ENCODE data around the gene RABL6.
"Not testable (repeated sequence)": the region's sequence is repeated elsewhere in the genome, so short reads cannot be mapped to it uniquely, and the experiment has no call there.

Gene RABL6

DNA sequence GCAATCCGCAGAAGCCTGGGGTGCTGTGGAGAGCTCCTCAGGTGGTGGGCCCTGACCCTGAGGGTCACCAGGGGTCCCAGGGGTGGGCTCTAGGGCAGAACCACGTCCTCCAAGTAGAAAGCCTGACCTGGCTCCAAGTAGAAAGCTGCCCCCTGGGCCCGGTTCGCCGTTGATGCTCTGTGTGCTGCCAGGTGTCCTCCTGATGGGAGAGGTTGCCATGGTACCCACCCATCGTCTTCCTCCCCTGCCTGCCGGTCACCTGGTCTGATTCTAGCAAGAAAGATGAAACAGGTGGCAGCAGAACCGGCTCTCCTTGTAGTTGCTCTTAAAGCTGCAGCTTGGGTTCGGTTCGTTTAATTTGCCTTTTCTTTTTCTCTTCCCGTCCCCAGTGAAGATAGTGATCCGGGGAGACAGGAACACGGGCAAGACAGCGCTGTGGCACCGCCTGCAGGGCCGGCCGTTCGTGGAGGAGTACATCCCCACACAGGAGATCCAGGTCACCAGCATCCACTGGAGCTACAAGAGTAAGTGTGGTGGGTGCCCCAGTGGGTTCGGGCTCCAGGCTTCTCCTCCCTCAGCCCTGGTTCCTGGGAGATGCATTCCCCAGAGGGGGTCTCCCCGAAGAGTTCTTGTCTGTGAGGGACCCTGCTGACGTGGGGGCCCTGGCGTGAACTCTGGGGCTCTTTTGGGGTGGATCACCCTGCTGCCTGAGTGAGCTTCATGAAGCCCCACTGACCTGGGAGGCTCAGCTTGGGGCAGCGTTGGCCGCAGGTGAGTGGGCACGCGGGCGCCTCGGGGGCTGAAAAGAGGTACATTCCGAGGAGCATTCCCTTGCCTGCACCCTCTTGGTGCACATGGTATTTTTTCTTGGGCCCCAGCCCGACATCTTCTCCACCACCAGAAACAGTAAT lies 15.6 kb downstream of the RABL6 start:
- no peak for FAIRE-seq

DNA sequence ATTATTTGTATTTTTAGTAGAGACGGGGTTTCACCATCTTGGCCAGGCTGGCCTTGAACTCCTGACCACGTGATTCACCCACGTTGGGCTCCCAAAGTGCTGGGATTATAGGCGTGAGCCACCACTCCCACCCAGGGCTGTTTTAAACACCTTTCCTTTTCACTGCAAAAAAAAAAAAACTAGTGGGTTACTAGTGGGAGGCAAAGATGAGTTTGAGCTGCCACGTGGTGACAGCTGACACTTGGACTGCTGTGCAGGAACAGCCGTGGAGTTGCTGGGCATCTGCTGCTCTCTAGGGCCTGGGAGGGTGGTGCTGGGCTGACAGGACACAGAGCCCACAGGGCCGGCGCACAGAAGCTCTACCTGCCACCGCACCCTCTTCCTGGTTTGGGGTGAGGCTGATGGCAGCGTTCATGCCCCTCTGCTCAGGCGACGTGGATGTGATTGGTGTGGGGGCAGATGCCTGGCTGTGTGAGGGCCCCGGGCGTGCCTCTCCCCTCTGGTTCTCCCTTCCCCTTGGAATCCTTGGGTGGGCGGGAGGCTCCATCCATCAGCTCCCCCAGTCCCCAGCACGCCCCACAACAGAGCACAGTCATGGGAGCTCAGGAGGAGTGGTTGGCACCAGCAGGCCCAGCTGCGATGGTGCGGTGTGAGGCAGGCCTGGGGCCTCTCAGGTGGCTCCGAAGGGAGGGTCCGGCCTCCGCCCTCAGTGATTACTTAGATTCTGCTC lies 16.9 kb downstream of the RABL6 start:
- FAIRE-seq, result no peak

DNA sequence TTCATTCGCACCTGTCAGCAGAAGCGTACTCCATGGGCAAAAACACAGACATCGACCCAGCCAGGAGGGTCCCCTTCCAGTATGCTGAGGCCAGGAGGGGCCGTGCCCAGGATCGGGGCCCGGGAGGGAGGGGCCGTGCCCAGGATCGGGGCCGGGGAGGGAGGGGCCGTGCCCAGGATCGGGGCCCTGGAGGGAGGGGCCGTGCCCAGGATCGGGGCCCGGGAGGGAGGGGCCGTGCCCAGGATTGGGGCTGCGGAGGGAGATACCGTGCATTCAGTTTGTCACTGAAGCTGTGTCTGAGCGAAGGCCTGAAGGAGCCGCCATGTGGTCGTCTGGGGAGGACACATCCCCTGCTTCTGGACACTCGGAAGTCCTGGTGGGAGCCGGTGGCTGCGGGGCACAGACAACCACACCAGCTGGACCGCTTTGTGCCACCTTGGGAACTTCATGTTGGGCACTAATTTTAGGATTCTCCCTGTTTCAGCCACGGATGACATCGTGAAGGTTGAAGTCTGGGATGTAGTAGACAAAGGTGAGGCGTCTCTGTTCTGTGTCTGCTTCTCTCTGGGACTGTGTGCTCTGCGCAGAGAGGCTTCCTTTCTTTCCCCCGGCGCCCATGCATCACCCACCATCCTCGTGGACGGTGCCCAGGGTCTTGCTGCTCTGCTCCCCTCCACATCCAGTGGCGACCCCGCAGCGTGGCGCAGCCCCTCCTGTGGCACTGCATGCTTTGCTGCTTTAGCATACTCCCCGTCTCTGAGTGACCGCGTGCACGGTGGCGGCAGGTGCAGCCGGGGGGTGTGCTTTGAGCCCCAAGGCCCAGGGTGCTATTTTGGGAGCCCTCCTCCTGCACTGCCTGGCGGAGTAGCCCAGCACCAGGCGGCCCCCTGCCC lies 17.8 kb downstream of the RABL6 start:
- no peak for FAIRE-seq

- FAIRE-seq, result no peak
Observed at GRCh38 chr9:136826188-136826541, 18.4 kb downstream of the RABL6 start.

DNA sequence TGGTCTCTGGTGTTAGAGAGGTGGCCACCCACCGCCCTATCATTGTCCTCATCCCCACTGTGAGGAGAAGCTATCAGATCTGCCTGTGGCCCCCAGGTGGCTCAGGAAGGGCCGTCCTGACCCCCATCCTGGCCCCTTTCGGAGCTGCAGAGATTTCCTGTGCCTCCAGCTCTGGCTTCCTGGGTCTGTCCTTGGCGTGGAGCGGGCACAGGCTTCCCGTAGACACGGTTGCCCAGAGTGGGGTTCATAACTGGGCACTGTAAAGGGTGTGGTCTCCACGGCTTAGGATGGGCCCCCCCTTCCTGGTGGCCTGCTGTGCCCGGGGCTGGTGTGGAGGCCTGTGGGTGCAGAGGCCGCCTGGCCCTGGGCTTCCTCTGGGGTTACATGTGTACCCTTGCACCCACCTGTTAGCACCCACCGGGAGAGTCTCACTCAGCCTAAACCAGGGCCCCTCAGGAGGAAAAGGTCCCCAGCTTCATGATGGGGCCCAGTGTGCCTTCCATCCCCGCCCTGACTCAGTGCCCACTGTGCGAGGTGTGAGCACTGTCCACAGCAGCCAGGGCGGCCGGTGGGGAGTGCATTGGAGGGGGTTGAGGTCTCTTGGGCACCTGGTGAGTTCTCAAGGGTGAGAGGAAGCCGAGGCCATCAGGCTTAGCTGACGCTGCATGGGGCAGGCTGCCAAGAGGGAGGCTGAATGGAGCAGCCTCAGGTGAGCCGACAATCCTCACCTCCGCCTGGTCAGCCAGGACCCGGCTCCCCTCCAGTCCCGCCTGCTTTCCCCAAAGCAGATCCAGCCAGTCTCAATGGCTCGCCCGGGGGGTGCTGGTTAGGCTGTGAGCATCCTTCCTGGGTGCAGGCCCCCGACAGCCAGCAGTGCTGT lies 19.2 kb downstream of the RABL6 start:
- no peak for FAIRE-seq

GRCh38 chr9:136827794-136828473 lies 20.2 kb downstream of the RABL6 start:
- FAIRE-seq, result no peak

- no peak for FAIRE-seq
Observed at GRCh38 chr9:136828474-136829140, 20.9 kb downstream of the RABL6 start.

- no peak for FAIRE-seq
Observed at GRCh38 chr9:136829412-136829811, 21.7 kb downstream of the RABL6 start.

DNA sequence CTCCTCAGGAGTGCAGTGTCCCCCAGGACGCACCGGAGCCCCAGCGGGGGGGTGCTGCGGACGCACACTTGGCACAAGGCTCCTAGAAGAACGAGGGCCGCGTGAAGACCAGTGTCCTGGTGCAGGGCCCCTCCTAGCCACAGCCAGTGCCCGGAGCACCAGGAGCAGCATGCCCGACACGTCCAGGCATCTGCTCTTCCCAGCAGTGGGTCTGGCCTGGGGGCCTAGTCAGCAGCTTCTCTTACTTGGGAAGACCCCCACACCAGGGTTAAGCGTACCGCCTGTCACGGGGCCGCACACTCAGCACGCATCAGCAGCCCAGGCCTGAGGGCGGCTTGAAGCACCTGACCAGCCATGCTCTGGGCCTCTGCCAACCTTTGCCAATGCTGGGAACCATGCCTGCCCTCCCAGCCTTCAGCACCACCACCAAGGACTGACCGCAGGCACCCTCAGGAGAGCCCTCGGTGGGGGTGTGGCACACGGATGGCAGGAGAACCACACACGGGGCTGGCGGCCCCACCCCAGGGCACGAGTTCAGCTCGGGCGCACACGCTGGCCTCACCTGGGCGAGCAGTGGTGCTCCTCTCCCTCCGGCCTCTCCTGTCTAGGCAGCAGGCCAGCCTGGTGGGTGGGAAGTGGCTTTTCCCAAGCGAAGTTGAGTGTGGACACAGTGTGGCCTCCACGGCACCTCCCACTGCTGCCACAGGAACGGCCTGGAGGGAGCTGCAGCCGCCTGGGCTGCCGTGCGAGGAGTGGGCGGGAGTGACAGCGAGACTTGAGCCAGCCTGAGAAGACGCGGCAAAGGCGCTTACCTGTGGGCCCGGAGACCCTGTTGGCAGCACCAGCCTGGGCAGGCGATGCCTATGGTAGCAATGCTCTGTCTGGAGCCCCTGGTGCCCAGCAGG lies 22.5 kb downstream of the RABL6 start:
- no peak for FAIRE-seq

DNA sequence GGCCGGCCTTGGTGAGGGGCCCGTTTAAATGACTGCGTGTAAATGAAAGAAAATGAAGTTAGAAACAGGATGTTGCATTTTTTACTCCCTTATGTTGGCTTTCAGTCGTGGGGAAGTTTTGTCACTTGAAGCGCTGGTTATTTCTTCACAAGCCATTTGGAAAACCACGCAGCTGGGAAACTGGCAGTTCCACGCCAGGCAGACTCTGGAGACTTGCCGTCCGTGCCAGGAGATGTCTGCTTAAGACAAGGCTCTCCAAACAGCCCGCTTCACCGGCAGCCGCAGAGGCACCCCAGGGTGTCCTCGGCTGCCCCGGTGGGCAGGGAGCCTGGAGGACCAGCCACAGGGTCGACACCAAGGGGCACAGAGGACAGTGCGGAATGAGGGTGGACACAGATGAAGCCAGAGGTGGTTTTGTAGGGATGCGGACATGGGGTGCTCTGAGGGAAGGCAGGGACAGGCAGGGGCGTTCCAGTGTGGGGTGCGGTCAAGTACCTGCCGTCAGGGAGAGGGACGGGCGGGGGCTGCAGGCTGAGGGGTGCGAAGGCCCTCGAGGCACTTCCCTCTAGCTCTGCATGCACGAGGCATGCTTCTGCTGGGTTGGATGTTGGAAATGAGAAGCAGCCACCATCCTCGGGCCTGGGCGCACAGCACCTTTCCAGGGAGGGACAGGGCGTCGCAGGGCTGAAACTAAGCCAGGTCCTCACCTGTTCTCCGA lies 23.4 kb downstream of the RABL6 start:
- no peak for FAIRE-seq

GRCh38 chr9:136831720-136832104 lies 24.0 kb downstream of the RABL6 start:
- no peak for FAIRE-seq

- FAIRE-seq, result no peak
Observed at GRCh38 chr9:136832581-136832980, 24.8 kb downstream of the RABL6 start.

DNA sequence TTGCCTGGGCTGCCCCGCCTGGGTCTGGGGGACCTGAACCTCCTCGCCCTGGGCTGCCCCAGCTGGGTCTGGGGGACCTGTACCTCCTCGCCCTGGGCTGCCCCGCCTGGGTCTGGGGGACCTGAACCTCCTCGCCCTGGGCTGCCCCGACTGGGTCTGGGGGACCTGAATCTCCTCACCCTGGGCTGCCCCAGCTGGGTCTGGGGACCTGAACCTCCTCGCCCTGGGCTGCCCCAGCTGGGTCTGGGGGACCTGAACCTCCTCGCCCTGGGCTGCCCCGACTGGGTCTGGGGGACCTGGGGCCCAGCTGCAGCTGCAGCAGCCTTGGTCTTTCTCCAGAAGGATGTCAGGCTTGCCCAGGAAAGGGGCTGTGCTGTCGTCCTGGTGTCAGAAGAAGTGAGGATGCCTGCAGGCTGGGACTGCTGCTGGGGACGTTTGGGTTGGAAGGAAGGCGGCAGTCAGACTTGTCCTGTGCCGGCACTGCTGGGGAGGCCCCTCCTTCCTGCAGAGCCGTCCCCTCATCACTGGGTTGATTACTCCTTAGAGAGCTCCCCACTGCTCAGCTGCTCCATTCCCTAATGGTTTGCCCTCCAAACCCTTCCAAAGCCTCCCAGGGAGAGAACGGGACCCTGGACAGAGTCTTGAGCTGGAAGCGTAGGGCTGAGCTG lies 25.8 kb downstream of the RABL6 start:
- FAIRE-seq, result not testable (repeated sequence)

DNA sequence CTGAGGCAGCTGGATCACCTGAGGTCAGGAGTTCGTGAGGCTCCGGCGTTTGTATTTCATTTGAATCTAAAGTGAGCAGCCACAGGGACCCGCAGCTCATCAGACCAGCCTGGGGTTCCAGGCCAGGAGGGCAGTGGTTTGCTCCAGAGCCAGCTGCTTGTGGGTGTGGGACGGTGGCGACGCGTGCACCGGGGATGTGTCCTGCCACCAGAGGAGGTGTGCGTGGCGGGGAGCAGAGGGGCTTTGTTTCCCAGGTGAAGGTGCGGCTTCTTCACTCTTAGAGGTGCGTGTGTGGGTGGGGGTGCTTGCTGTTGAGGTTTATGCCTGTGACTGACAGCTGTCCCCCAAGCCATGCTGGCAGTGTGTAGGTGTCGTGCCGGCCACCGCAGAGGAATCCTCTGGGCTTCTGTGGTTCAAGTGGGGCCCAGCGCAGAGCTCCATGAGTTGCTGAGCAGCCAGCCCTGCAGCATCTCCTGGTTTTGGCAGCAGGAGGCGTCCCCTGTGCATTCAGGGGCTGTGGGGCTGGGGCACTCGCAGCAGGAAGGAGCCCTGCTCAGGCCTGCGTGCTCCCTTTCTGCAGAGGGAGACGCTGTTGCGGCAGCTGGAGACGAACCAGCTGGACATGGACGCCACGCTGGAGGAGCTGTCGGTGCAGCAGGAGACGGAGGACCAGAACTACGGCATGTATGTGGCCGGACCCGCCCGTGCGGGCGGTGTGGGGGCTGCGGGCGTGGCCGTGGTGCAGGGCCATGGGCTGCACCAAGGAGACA lies 27.6 kb downstream of the RABL6 start:
- no peak for FAIRE-seq

DNA sequence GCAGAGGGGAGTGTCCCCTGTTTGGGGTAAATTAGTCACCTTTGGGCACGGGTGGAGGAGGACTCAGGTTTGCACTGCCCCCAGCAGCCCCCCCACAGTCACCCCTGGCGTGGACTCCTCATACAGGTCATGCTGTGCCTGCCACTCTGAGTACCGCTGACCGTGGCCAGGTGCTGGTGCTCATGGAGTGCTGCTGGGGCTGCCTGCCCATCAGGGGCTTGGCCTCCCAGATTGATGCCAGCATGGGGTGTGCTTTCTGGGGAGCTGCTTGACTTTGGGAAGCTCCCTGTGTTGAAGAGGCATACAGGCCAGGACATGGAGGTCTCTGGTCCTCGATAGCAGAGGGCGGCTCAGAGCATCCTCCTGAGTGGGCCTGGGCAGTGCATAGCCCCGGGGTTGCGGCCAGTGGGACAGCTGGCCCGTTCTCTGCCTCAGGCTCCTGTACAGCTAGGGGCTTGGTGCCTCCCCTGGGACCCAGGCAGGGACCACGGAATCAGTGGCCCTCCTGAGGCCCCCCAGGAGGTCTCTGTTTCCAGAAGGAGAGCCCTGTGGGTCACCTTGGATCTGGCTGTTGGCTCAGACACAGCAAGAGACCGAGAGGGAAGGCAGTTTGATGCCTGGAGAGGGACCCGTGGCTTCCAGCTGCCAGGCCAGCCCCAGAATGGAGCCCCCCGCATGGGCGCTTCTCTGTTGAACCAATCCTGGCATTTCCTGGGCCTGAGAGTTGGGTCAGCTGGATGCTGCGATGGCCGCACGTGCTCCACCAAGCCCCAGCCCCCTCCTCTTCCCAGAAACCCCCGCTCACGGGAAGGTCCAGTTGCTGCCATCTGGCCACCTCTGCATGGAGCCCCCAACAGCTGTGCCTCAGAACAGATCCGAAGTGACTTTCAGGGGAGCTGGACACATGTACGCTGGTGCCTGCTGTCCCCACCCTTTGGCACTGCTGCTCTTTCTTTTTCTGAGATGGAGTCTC lies 28.5 kb downstream of the RABL6 start:
- no peak for FAIRE-seq

- no peak for FAIRE-seq
Observed at GRCh38 chr9:136837146-136837855, 29.6 kb downstream of the RABL6 start.
